ENCODE data around the gene TMEM115.

- TF ChIP-seq, protein P1, sequence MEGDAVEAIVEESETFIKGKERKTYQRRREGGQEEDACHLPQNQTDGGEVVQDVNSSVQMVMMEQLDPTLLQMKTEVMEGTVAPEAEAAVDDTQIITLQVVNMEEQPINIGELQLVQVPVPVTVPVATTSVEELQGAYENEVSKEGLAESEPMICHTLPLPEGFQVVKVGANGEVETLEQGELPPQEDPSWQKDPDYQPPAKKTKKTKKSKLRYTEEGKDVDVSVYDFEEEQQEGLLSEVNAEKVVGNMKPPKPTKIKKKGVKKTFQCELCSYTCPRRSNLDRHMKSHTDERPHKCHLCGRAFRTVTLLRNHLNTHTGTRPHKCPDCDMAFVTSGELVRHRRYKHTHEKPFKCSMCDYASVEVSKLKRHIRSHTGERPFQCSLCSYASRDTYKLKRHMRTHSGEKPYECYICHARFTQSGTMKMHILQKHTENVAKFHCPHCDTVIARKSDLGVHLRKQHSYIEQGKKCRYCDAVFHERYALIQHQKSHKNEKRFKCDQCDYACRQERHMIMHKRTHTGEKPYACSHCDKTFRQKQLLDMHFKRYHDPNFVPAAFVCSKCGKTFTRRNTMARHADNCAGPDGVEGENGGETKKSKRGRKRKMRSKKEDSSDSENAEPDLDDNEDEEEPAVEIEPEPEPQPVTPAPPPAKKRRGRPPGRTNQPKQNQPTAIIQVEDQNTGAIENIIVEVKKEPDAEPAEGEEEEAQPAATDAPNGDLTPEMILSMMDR (conservative IDR thresholded peaks at IDR 0.05; ENCODE audit: low read depth, low read length) = no peak
- TF ChIP-seq USF2 (IDR thresholded peaks at IDR 0.05; ENCODE audit: low read depth, low read length) (no peak), MAFK (IDR thresholded peaks at IDR 0.05; ENCODE audit: low read depth, low read length) (no peak), RAD21 (IDR thresholded peaks at IDR 0.05; ENCODE audit: low read length) (no peak), RFX5 (IDR thresholded peaks at IDR 0.05; ENCODE audit: low read depth, low read length) (no peak), CHD1 (IDR thresholded peaks at IDR 0.05; ENCODE audit: low read depth, low read length) (no peak)
Measured at GRCh38 chr3:50318163-50318562, 41.2 kb downstream of the TMEM115 start.
